ENCODE data around the gene MAP7D2. TPM values are rescaled to one million over a fixed set of nuclear protein-coding genes. Genes with fewer than 3 reads are reported as not detected.

MAP7D2 gene
- total and polyA plus RNA-seq, 9 of the 15 experiments (the other 6 are each of a cell fraction or from before 2014, with no cell fraction given) = 0.01 to 0.04 (median 0.03) TPM; not detected in 4

GRCh38 chrX:19990556-19991349 is 126.0 kb downstream of the MAP7D2 start, which contains the start of gene BCLAF3:
TSS of gene BCLAF3 (minus strand) at chrX:19991061. CDS start at chrX:19970264, 20,797 bp downstream.
- no peaks in the 10 kb centered on the region for H3K9me3 ChIP-seq (replicated peaks; ENCODE audit: control insufficient read depth, insufficient read depth, low read depth, low read length)
- in situ Hi-C loops (cut with MboI) (no loop called here), intact Hi-C loops (cut with micrococcal nuclease) (loop anchor here (1.0 to 2.0 kb wide), 2 partner anchors 86 to 251 kb away; no protein-coding TSS in a partner anchor)
- H3K4me2 ChIP-seq (ENCODE audit: insufficient read depth, low read length) = peak within 1 kb of the TSS; percentile 74
- H2AFZ ChIP-seq (ENCODE audit: low read depth, low read length) = peak within 1 kb of the TSS; percentile 95
- H3K27ac ChIP-seq (ENCODE audit: extremely low read depth, low read depth, low read length) = no peak within 1 kb of the TSS
- no peak for FAIRE-seq
- H3K9ac ChIP-seq (ENCODE audit: insufficient read depth in 1 of 2, low read depth in 2 of 2, low read length in 2 of 2) = peak within 1 kb of the TSS; percentile 46 to 84; a peak in 3 of 4 replicates
- H3K79me2 ChIP-seq (ENCODE audit: control insufficient read depth, insufficient read depth, low read length) = no peaks in the 10 kb centered on the region
- WGBS (ENCODE audit: insufficient coverage, low coverage, missing lambda C conversion rate) = under 1% methylated on average over 20 of the region's 103 CpGs
- no TSS peak for BruUV-seq (replicated peaks)
- H3K36me3 ChIP-seq (ENCODE audit: control insufficient read depth, insufficient read depth, low read length) = no peaks in the 10 kb centered on the region
- H4K20me1 ChIP-seq (replicated peaks; ENCODE audit: control insufficient read depth, insufficient read depth, low read length) = no peaks in the 10 kb centered on the region
- H3K4me1 ChIP-seq (replicated peaks in 1 of 2; ENCODE audit: control insufficient read depth in 2 of 2, insufficient read depth in 2 of 2, low read length in 2 of 2) = peaks cover 4 to 9% of the 10 kb centered on the region in 2 experiments; a peak in 2 of 5 replicates
- DNase-seq (ENCODE audit: extremely low read depth in 1 of 4, low spot score in 3 of 4) = peak; percentile 91 to 94 (median 94)
- peak; percentile 99 for ATAC-seq
- peak within 1 kb of the TSS; percentile 59 for H3K4me3 ChIP-seq
- H3K27me3 ChIP-seq (ENCODE audit: control insufficient read depth in 2 of 2, insufficient read depth in 2 of 2, low read length in 2 of 2) = no peaks in the 10 kb centered on the region
- CTCF ChIA-PET (ENCODE audit: low intra/inter-chr PET ratio) = interaction anchor here (0.6 to 1.3 kb wide), 2 partner anchors 251 to 1055 kb away, joined by 3 to 10 read pairs; no protein-coding TSS in a partner anchor
- no peaks in the 10 kb centered on the region for H3K9me1 ChIP-seq (ENCODE audit: control insufficient read depth, insufficient read depth, low read length)
- POLR2A ChIA-PET = interaction anchor here (0.6 kb wide), 1 partner anchor 495 kb away, joined by 4 read pairs; no protein-coding TSS in a partner anchor
- TF ChIP-seq FOS (IDR thresholded peaks at IDR 0.05; ENCODE audit: extremely low read depth, insufficient read length) (no peak), TFAP4 (CRISPR knock-in tag; IDR thresholded peaks at IDR 0.05; ENCODE audit: borderline replicate concordance) (peak; percentile 21; the same call in 1 of the 2 replicates), RAD21 (CRISPR knock-in tag; conservative IDR thresholded peaks at IDR 0.05 in 1 of 2, IDR thresholded peaks at IDR 0.05 in 1 of 2) (peak; percentile 64 to 78), JUND (IDR thresholded peaks at IDR 0.05; ENCODE audit: borderline replicate concordance, low read depth, low read length) (0 out of 2 replicates have a peak, but pooled peaks have one; percentile 11), JUND (tag; IDR thresholded peaks at IDR 0.05; ENCODE audit: borderline replicate concordance, low read depth, low read length) (no peak), TCF3 (CRISPR knock-in tag; IDR thresholded peaks at IDR 0.05) (no peak), RBM14 (IDR thresholded peaks at IDR 0.05; ENCODE audit: borderline replicate concordance, insufficient read depth, low read depth, low read length) (no peak), CBX5 (IDR thresholded peaks at IDR 0.05; ENCODE audit: borderline replicate concordance, low read depth) (no peak), CTBP1 (IDR thresholded peaks at IDR 0.05; ENCODE audit: borderline replicate concordance) (no peak; the same call in none of the 2 replicates), MLX (CRISPR knock-in tag; conservative IDR thresholded peaks at IDR 0.05) (no peak), CTCFL (IDR thresholded peaks at IDR 0.05; ENCODE audit: borderline replicate concordance, insufficient read depth, low read depth, low read length, poor library complexity, severe bottlenecking) (peak; percentile 87), RB1 (IDR thresholded peaks at IDR 0.05; ENCODE audit: low read depth) (peak; percentile 65; the same call in 1 of the 2 replicates)
- TF ChIP-seq, protein P1, sequence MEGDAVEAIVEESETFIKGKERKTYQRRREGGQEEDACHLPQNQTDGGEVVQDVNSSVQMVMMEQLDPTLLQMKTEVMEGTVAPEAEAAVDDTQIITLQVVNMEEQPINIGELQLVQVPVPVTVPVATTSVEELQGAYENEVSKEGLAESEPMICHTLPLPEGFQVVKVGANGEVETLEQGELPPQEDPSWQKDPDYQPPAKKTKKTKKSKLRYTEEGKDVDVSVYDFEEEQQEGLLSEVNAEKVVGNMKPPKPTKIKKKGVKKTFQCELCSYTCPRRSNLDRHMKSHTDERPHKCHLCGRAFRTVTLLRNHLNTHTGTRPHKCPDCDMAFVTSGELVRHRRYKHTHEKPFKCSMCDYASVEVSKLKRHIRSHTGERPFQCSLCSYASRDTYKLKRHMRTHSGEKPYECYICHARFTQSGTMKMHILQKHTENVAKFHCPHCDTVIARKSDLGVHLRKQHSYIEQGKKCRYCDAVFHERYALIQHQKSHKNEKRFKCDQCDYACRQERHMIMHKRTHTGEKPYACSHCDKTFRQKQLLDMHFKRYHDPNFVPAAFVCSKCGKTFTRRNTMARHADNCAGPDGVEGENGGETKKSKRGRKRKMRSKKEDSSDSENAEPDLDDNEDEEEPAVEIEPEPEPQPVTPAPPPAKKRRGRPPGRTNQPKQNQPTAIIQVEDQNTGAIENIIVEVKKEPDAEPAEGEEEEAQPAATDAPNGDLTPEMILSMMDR (IDR thresholded peaks at IDR 0.05 in 2 of 3, conservative IDR thresholded peaks at IDR 0.05 in 1 of 3; ENCODE audit: insufficient read depth in 2 of 3, low read depth in 1 of 3, low read length in 3 of 3) = peak; percentile 73 to 96 (median 96)
